WI38 (cell line): ENCODE measurements around the gene OR12D3.
"Not testable (repeated sequence)": the region's sequence is repeated elsewhere in the genome, so short reads cannot be mapped to it uniquely, and the experiment has no call there.

Experiments used
- H3K4me3 ChIP-seq: 2 replicates; pipeline ENCODE4 v1.5.1; 2011; ENCODE audit warnings: low read depth, mild to moderate bottlenecking, control low read depth, low read length
- TF ChIP-seq, protein P1 (sequence below): IDR thresholded peaks from 2 replicates; pipeline ENCODE4 v1.5.1; 2012; ENCODE audit warnings: low read depth, mild to moderate bottlenecking, control low read depth, low read length

The OR12D3 gene

DNA sequence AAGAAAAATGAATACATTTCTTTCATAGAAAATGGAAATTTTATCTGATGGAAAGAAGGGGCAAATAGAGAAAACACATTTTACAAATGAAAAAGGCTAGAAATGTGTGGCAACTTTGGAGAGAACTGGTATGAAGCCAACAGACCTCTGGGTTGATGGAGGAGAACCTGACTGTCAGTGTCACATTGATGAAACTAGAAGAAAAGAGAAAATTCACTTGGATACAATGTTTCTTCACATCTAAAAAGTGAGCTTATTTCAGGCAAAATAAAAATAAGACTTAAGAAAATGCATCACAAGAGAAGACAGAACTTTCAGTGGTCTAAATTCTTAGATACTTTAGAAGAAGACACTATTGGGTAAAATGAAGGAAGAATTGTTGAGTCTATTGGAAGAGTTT, 20.2 kb upstream of the OR12D3 start, which contains the start of gene OR12D2:
TSS of gene OR12D2 (plus strand) at position 301 of the 400 bp plus-strand sequence. CDS start 1,069 bp downstream, outside the sequence.
- no peak within 1 kb of the TSS for H3K4me3 ChIP-seq
- TF ChIP-seq, protein P1, sequence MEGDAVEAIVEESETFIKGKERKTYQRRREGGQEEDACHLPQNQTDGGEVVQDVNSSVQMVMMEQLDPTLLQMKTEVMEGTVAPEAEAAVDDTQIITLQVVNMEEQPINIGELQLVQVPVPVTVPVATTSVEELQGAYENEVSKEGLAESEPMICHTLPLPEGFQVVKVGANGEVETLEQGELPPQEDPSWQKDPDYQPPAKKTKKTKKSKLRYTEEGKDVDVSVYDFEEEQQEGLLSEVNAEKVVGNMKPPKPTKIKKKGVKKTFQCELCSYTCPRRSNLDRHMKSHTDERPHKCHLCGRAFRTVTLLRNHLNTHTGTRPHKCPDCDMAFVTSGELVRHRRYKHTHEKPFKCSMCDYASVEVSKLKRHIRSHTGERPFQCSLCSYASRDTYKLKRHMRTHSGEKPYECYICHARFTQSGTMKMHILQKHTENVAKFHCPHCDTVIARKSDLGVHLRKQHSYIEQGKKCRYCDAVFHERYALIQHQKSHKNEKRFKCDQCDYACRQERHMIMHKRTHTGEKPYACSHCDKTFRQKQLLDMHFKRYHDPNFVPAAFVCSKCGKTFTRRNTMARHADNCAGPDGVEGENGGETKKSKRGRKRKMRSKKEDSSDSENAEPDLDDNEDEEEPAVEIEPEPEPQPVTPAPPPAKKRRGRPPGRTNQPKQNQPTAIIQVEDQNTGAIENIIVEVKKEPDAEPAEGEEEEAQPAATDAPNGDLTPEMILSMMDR = no peak

DNA sequence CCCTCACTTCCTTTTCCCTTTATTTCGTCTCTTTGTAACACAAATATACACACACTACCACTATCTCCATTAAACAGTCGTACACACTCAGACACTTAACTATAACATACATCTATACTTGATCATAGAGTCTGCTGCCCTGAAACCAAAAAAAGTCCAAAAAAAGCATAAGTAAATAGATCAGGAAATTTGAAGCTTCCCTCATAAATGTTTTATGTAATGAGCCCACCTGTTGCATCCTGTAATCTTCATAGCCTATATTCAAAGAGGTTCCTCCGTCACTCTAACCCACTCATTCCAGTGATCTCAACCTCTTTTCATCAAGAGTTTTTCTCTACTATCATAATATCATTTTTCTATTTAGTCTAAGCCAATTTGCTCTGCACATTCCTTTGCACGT, 13.4 kb upstream of the OR12D3 start:
- no peak overlapping the region for H3K4me3 ChIP-seq
- TF ChIP-seq, protein P1 = no peak

DNA sequence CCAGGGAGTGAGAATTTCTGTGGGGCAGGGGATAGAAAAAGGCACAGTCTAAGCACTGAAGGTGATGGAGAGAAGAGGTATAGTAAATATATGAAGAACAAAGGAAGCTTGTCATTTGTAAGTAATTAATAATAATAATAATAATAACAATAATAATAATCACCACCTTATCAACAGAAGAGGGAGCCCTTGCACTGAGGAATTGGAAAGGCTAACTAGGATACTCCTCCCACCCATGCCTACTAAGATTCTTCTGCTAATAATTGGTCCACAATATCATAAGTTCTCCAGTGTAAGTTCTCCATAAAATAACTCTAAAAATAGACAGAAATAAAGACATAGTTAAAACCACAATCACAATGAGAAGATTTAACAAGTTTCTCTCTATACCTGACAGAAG, 912 bp upstream of the OR12D3 start:
- H3K4me3 ChIP-seq = no peak overlapping the region
- TF ChIP-seq, protein P1 = no peak

DNA sequence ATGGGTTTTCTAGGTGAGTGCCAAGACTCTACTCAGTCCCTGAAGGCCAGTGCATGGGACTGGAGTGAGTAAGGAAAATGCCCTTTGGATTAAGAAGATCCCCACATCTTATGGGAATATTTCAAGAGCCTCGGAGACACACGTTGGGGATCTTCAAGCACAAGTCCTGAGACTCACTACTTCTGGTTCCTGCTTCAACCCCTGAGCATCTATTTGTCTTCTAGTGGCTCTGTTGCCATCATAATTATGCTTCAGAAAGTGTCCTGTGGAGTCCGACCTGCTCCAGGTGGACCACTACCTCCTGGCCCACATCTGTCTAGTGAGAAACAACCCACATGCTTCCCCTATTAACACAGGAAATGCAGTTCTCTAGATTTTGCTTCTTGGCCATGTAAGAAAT, 6.3 kb downstream of the OR12D3 start, which contains the start of gene OR5V1:
TSS of gene OR5V1 (minus strand) at position 101 of the 400 bp plus-strand sequence. CDS start 12,670 bp downstream, outside the sequence.
- TF ChIP-seq, protein P1 = no peak
- H3K4me3 ChIP-seq = no peak within 1 kb of the TSS

DNA sequence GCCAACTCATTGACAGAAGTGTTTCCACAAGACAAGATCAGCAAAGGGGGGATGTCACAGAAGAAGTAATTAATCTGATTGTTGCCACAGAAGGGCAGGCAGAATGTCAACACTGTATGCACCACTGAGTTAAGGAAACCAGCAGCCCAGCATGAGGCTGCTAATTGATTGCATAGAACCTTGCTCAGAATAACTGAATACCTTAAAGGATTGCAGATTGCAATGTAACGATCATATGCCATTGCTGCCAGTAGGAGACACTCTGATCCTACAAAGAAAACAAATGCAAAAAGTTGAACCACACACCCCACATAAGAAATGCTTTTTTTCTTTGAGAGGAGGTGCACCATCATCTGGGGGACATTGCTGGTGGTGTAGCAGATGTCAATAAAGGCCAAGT, 19.5 kb downstream of the OR12D3 start:
- TF ChIP-seq, protein P1 = no peak
- no peak overlapping the region for H3K4me3 ChIP-seq

DNA sequence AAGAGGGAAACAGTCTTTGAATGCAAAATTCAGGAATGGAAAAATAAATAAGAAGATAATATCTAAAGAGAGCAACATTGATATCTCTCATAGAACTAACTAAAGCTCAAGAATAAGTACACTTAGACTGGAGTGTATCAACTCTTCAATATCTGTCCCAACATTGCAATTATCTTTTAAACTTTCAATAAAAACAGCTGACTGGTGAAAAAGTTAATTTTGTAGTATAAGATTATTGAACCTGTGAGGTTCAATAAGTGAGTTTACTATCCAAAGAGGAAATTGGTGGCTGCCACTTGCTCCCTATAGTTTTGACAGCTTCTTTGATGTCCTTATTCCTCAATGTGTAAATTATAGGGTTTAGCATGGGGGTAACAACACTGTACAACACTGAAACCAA, 20.1 kb downstream of the OR12D3 start:
- no peak overlapping the region for H3K4me3 ChIP-seq
- TF ChIP-seq, protein P1 = no peak

DNA sequence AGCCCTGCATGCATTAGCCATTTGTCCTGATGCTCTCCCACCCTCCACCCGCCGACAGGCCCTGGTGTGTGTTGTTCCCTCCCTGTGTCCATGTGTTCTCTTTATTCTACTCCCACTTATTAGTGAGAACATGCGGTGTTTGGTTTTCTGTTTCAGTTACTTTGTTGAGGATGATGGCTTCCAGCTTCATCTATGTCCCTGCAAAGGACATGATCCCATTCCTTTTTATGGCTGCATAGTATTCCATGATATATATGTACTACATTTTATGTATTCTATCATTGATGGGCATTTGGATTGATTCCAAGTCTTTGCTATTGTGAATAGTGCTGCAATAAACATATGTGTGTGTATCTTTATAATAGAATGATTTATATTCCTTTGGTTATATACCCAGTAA, 25.7 kb downstream of the OR12D3 start:
- H3K4me3 ChIP-seq = not testable (repeated sequence)

DNA sequence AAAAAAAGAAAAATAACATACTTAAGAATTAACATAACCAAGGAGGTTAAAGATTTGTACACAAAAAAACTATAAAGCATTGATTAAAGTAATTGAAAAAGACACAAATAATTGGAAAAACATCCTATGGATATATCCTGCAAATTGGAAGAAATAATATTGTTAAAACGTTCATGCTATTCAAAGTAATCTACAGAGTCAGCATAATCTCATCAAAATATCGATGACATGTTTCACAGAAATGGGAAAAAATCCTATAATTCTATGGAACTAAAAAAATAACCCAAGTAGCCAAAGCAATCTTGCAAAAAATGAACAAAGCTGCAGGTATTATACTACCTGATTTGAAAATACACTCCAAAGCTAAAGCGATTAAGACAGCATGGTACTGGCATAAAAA, 29.7 kb downstream of the OR12D3 start:
- TF ChIP-seq, protein P1 = no peak
- H3K4me3 ChIP-seq = no peak overlapping the region
